Caki2 (cell line): ENCODE data around the gene ATP11C. TPM values are rescaled to one million over a fixed set of nuclear protein-coding genes. Genes with fewer than 3 reads are reported as not detected.

Source experiments
- DNase-seq: peaks from one replicate; pipeline ENCODE4 v3.0.0-alpha.2; 2015; ENCODE audit warnings: low read depth
- in situ Hi-C: cut with HindIII; loops from 2 replicates; pipeline ENCODE4 v1.10.0; 2016; ENCODE audit warnings: low sequenced_read_pairs, low pct_unique_long_range_greater_than_20kb, mixed read lengths
- total RNA-seq: library from RNA; depleted of rRNA; stranded (reverse); fragments of >200 nt; shearing (Covaris generic); gene quantifications from 2 replicates; pipeline ENCODE4 v1.2.3, GENCODE V29; 2014; ENCODE audit warnings: low replicate concordance

The ATP11C gene
- total RNA-seq, 1 experiment from 2014 or later, result 15.1 TPM

DNA sequence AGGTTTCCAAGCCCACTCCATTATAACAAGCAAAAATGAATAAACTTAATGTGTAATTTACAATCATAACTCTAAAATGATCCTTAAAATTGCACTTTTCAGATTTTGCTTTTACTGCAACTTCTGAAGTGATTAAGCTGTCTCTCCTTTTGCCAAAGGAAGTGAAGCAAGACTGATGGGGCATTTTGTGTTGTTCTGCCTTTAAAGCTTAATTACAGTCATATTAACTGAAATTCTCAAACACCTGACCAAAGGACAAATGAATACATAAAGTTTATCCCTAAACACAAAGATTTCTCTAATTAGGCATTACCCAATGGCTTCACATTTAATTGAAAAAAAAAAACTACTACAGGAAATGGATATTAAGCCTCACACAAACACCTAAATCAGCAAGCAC, 101.8 kb downstream of the ATP11C start:
- no peak for DNase-seq
- in situ Hi-C loops, result no loop called here

- in situ Hi-C loops, result no loop called here
- DNase-seq, result no peak
These were observed 104.0 kb downstream of the ATP11C start for GRCh38 chrX:139828830-139829229.

DNA sequence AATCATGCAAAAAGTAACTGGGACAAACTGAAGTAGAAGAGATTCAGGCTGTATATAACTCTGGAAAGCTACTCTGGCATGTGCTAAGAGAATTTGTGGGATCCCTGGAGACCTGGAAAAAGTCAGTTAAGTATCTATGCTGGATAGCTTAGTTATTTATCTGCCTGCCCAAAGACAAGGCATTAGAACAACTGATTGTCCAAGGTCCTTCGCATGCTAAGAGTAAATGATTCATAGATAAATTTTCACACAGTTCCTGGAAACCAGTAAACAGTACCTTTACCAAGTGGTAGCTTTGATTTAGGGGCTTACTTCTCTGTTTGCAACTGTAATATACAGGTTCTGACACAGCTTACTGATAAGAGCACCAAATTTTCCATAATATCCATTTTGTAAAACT, 104.8 kb downstream of the ATP11C start:
- DNase-seq, result peak; percentile 41
- in situ Hi-C loops, result no loop called here

- in situ Hi-C loops, result no loop called here
- DNase-seq, result peak; percentile 18
These were observed 106.5 kb downstream of the ATP11C start for GRCh38 chrX:139826065-139827044.

- DNase-seq, result no peak
- in situ Hi-C loops, result no loop called here
These were observed 107.2 kb downstream of the ATP11C start for GRCh38 chrX:139825618-139826017.

DNA sequence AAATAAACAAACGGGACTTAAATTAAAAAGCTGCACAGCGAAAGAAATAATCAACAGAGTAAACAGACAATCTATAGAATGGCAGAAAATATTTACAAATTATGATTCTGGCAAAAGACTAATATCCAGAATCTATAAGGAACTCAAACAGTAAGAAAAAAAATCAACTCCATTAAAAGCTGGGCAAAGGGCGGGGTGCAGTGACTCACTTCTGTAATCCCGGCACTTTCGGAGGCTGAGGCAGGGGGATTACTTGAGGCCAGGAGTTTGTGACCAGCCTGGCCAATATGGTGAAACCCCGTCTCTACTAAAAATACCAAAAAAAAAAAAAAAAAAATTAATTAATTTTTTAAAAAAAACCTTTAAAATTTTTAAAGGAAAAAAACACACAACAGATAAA, 109.0 kb downstream of the ATP11C start:
- DNase-seq, result no peak
- in situ Hi-C loops, result no loop called here

GRCh38 chrX:139820358-139820984, 112.4 kb downstream of the ATP11C start:
- in situ Hi-C loops, result no loop called here
- no peak for DNase-seq

DNA sequence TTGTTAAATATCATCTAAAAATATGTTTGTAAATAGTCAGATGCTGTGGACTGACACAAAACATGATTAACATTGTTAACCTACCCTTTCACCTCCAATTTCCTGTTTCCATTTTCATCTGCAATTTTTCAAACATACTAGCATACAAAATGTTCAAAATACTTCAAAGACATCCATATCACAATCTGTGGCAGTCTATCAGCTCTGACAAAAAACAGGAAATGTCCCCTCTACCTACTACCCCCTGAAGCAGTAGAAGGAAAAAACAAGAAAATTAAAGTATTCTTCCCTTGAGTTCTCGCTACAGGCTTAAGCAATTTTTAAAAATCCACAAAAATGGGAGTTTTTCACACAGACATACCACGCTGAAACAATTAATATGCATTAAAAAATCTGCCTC, 116.6 kb downstream of the ATP11C start:
- DNase-seq, result no peak
- in situ Hi-C loops, result no loop called here

GRCh38 chrX:139815771-139816170, 117.1 kb downstream of the ATP11C start:
- DNase-seq, result no peak
- in situ Hi-C loops, result no loop called here

GRCh38 chrX:139811942-139812629, 120.8 kb downstream of the ATP11C start:
- in situ Hi-C loops, result no loop called here
- no peak for DNase-seq

DNA sequence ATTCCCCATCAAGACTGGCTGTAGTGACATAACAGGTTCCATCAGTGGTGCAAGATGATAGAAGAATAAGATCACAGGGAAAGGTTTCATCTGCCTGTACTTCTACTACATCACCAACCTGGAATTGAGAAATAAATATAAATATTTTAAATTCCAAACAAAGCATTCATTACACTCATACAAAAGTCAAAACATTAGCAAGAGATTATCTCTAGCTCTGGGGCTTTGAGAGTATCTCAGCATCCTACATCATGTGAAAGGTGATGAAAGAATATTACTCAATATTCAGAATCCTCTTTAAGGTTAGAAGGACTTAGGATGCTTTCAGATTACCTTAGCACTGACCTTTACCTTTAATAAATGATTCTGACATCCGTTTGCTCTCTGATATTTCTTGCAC, 128.4 kb downstream of the ATP11C start:
- DNase-seq, result no peak
- in situ Hi-C loops, result no loop called here

DNA sequence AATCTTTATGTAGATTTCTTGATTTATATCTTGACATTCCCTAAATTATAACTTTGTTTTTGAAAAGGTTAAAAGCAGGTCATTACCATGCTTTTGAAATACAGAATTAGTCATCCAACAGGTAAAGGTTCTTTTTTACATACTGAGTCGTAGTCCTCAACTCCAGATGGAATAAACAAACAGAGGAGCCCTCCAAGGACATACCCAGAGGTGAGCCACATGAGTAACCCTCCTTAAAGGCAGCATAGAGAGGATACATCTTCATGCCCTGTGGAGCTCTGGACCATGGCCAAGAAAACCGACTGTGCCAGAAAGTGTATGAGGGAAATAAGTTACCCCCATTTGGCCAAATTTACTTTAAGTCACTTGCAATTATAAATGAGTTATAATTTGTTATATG, 129.6 kb downstream of the ATP11C start:
- peak; percentile 1 for DNase-seq
- in situ Hi-C loops, result no loop called here

DNA sequence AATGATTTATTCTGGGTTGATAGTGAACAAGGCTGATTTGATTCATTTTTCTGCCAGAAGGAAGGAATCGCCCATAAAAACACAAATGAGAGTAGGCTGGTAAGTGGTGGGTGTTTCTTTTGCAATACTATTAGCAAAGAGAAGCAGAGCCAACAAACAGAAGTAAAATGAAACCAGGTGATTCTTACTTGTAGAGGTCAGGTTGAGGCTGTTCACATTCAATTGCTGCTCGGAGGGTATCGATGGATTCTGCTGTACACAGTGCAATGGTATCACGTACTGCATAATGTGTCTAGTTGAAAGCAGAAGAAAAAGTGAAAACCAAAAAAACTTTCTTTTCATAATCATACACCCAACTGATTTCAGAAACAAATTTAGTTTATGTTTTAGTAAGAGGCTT, 130.8 kb downstream of the ATP11C start:
- DNase-seq, result no peak
- in situ Hi-C loops, result no loop called here

DNA sequence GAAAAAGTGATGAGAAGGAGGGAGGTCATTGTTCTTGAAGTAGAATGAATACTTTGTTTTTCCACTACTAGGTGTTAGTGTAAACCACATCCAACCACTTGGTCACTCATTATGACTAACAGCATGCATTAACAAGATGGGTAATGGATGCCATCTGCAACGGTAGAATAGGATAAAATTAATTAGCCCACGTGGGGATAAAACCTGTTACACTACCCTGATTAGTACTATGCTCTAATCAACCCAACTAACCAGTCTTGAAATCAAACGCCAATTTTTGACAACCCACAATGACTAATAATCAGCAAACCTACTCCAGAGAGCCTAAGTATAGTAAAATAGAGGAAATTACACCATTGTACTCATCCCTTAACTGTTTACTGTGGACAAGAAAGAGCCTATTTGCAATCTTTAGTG, 131.4 kb downstream of the ATP11C start:
- in situ Hi-C loops, result no loop called here
- no peak for DNase-seq

- no peak for DNase-seq
- in situ Hi-C loops, result no loop called here
These were observed 134.2 kb downstream of the ATP11C start for GRCh38 chrX:139798701-139799100.

DNA sequence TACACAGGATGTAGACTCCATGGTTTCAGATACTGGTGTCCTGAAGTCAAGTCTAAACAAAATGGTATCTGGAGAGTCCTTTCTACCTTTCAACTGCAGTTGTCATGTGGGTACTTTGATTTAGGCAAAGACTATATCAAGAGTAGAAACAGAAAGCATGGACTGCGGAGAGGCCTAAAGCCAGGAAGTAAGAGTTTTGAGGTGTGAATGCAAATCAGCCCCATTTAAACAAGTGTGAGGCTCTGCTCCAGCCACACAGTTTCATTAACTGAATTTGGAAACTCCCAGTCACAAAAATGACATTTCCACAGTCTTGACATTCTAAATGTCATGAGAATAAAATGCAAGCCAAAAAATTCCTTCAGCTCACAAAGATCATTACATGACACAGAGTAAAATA, 137.7 kb downstream of the ATP11C start:
- DNase-seq, result no peak
- in situ Hi-C loops, result no loop called here

- no peak for DNase-seq
- in situ Hi-C loops, result no loop called here
These were observed 145.3 kb downstream of the ATP11C start for GRCh38 chrX:139787601-139788000.

- DNase-seq, result no peak
- in situ Hi-C loops, result no loop called here
These were observed 148.0 kb downstream of the ATP11C start for GRCh38 chrX:139784807-139785206.

DNA sequence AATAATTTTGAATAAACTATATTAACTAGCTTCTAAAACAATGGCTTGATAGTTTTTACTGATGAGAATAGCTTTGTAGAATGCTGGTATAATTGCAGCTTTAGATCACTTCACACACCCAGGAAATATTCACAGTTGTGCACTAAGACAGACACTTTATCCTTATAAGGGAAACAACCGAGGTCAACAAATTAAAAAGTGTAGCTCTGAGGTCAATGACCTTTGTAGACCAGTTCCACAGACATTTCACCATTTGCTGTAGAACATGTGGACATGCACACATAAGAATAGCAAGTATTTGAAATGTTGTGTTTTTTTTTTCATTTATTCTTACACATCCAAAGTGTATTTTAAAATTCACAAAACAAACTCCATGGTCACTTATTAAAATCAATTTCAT, 148.9 kb downstream of the ATP11C start:
- in situ Hi-C loops, result no loop called here
- DNase-seq, result no peak
